HCT116 (cell line): ENCODE data around the gene EHMT1. TPM values are rescaled to one million over a fixed set of nuclear protein-coding genes. Genes with fewer than 3 reads are reported as not detected.

Experiments
- ATAC-seq: fragments of 200-7000 bp; cut with Tn5 transposase; 2 replicates; pipeline ENCODE4 v1.9.1; 2020; ENCODE audit warnings: mild to moderate bottlenecking, moderate library complexity
- BruUV-seq: library from RNA; stranded (reverse); fragments of 400-500 nt; replicated peaks from 2 replicates; lab custom pipeline; 2021; lab: Mats Ljungman, UMichigan
- CTCF ChIA-PET: fragments of 300-600 bp; sonication (Branson Sonifier 250); formaldehyde crosslinking; loops from one replicate; lab custom pipeline; 2021; ENCODE audit warnings: antibody characterized with exemption; lab: Charles Lee
- POLR2A ChIA-PET: fragments of 300-600, 350-600 bp; sonication (Branson Sonifier 250); formaldehyde crosslinking; loops from one replicate; lab custom pipeline; 2021; ENCODE audit warnings: antibody characterized with exemption; lab: Charles Lee
- RAD21 ChIA-PET, 2 experiments: fragments of 300-600 bp; sonication (Branson Sonifier 250); formaldehyde crosslinking; loops; one replicate each; lab custom pipeline; 2023; ENCODE audit warnings: low total read pairs in 2 of 2; ENCODE audit not compliant: uncharacterized antibody in 2 of 2, unreplicated experiment in 2 of 2, low non-redundant PET in 1 of 2; lab: Charles Lee
- DNase-seq: peaks from one replicate; pipeline ENCODE4 v3.0.0-alpha.2; 2010; ENCODE audit warnings: low read depth, low spot score
- H2AFZ ChIP-seq: fragments of 200-600 bp; shearing (Covaris generic), sonication (generic); 2 replicates; pipeline ENCODE4 v1.6.1; 2017; ENCODE audit warnings: low read depth, mixed run types, mixed read lengths, antibody characterized with exemption, low read length; ENCODE audit not compliant: poor library complexity, severe bottlenecking
- H3K27ac ChIP-seq: 2 replicates; pipeline ENCODE4 v1.5.1; 2012; ENCODE audit warnings: low read depth, low read length
- H3K27me3 ChIP-seq: fragments of 200-600 bp; sonication (generic); 2 replicates; pipeline ENCODE4 v1.6.1; 2016; ENCODE audit warnings: mixed run types, low read length, mixed read lengths; ENCODE audit not compliant: insufficient read depth
- H3K36me3 ChIP-seq, 2 experiments: fragments of 200-500 bp in 1 of 2; fragments of 200-600 bp in 1 of 2; sonication (Bioruptor generic) in 1 of 2; sonication (generic) in 1 of 2; 2 replicates each; pipeline versions ENCODE4 v1.5.1 to v1.6.1; 2014 to 2016; ENCODE audit warnings: low read length in 2 of 2, inconsistent platforms in 1 of 2, mixed read lengths in 1 of 2, mixed run types in 1 of 2; ENCODE audit not compliant: insufficient read depth in 2 of 2, control insufficient read depth in 1 of 2
- H3K4me1 ChIP-seq, 2 experiments: fragments of 200-600 bp in 1 of 2; sonication (generic) in 1 of 2; 2 replicates each; pipeline versions ENCODE4 v1.5.1 to v1.6.1; 2012 to 2017; ENCODE audit warnings: low read length in 2 of 2, inconsistent platforms in 1 of 2, mild to moderate bottlenecking in 1 of 2, mixed read lengths in 1 of 2, mixed run types in 1 of 2, moderate library complexity in 1 of 2; ENCODE audit not compliant: insufficient read depth in 2 of 2, control insufficient read depth in 1 of 2
- H3K4me2 ChIP-seq: fragments of 200-600 bp; sonication (generic); 2 replicates; pipeline ENCODE4 v1.6.1; 2017; ENCODE audit warnings: mixed run types, low read length, mixed read lengths
- H3K4me3 ChIP-seq, 2 experiments: fragments of 200-600 bp in 1 of 2; sonication (generic) in 1 of 2; replicated peaks in 1 of 2; 2 replicates each; pipeline ENCODE4 v1.5.1; 2011 to 2016; ENCODE audit warnings: low read length in 2 of 2, control low read depth in 1 of 2, low read depth in 1 of 2, mild to moderate bottlenecking in 1 of 2, mixed read lengths in 1 of 2, mixed run types in 1 of 2
- H3K79me2 ChIP-seq: fragments of 200-600 bp; sonication (generic); 2 replicates; pipeline ENCODE4 v1.6.1; 2017; ENCODE audit warnings: mild to moderate bottlenecking, mixed run types, low read length, moderate library complexity, mixed read lengths; ENCODE audit not compliant: insufficient read depth
- H3K9ac ChIP-seq: fragments of 200-600 bp; sonication (generic); 2 replicates; pipeline ENCODE4 v1.6.1; 2016; ENCODE audit warnings: low read length, mixed read lengths
- H3K9me2 ChIP-seq: fragments of 200-600 bp; sonication (generic), shearing (Covaris generic); 2 replicates; pipeline ENCODE4 v1.6.1; 2017; ENCODE audit warnings: mixed run types, mild to moderate bottlenecking, moderate library complexity; ENCODE audit not compliant: insufficient read depth
- H3K9me3 ChIP-seq, 2 experiments: fragments of 200-500 bp in 1 of 2; fragments of 200-600 bp in 1 of 2; sonication (Bioruptor generic) in 1 of 2; sonication (generic) in 1 of 2; 2 replicates each; pipeline ENCODE4 v1.6.1; 2014 to 2017; ENCODE audit warnings: low read length in 2 of 2, mixed read lengths in 2 of 2, inconsistent platforms in 1 of 2, low read depth in 1 of 2, mild to moderate bottlenecking in 1 of 2, mixed run types in 1 of 2, moderate library complexity in 1 of 2; ENCODE audit not compliant: control insufficient read depth in 1 of 2, insufficient read depth in 1 of 2
- H4K20me1 ChIP-seq: fragments of 200-600 bp; sonication (generic), shearing (Covaris generic); 2 replicates; pipeline ENCODE4 v1.6.1; 2017; ENCODE audit warnings: mixed run types, mild to moderate bottlenecking, moderate library complexity; ENCODE audit not compliant: insufficient read depth
- CBX3 ChIP-seq: IDR thresholded peaks from 2 replicates; pipeline ENCODE4 v1.6.1; 2012; ENCODE audit warnings: low read depth
- EGR1 ChIP-seq: IDR thresholded peaks from 2 replicates; pipeline ENCODE4 v1.6.1; 2012; ENCODE audit warnings: low read depth
- ELF1 ChIP-seq: IDR thresholded peaks from 2 replicates; pipeline ENCODE4 v1.6.1; 2012; ENCODE audit warnings: low read depth, borderline replicate concordance
- JUND ChIP-seq: IDR thresholded peaks from 2 replicates; pipeline ENCODE4 v1.6.1; 2012
- RAD21 ChIP-seq: IDR thresholded peaks from 2 replicates; pipeline ENCODE4 v1.6.1; 2012; ENCODE audit warnings: low read depth, mild to moderate bottlenecking
- YY1 ChIP-seq: IDR thresholded peaks from 2 replicates; pipeline ENCODE4 v1.6.1; 2011; ENCODE audit warnings: low read length, low read depth, moderate library complexity, mild to moderate bottlenecking; ENCODE audit not compliant: insufficient replicate concordance; ENCODE audit errors: extremely low read depth
- ZFX ChIP-seq: fragments of 450-650 bp; IDR thresholded peaks from 2 replicates; pipeline ENCODE4 v1.6.1; 2017
- intact Hi-C: fragments of 100-400 bp; cut with micrococcal nuclease; formaldehyde crosslinking; loops from 2 replicates; pipeline ENCODE4 v1.10.0; 2022
- total RNA-seq: library from RNA; stranded (reverse); gene quantifications from one replicate; pipeline ENCODE4 v1.2.1, GENCODE V29; 2021; ENCODE audit not compliant: unreplicated experiment
- TF ChIP-seq, protein P1 (sequence below): IDR thresholded peaks from 2 replicates; pipeline ENCODE4 v1.6.1; 2011; ENCODE audit warnings: mild to moderate bottlenecking, low read length, moderate library complexity; ENCODE audit not compliant: insufficient replicate concordance; ENCODE audit errors: extremely low read depth

Gene EHMT1
- total RNA-seq, 1 experiment from 2014 or later, result 86.1 TPM

DNA sequence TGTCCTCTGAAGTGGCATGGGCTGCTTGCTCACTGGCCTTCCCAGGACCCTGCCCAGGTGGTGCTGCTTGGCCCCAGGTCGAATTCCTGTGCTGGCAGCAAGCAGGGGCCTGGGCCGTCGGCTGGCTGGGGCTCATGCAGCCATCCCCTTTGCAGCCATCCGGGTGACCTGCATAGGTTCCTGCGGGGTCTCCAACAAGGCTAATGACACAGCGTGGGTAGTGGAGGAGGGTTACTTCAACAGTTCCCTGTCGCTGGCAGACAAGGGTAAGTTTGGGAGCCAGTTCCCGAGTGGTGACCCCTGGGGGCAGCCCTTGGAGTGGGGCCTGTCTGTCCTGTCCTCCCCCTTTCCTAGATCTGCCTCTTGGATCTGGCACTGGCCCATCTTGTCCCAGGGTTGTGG lies 6.1 kb upstream of the EHMT1 start:
- RAD21 ChIA-PET, result no interaction called here
- TSS peak; percentile 37 for BruUV-seq
- Histone ChIP-seq H3K27me3 (no peaks in the 10 kb centered on the region), H3K4me3 (peak overlapping the region; percentile 29 to 62), H3K79me2 (peaks cover 50% of the 10 kb centered on the region), H4K20me1 (no peaks in the 10 kb centered on the region), H3K36me3 (peaks cover 2 to 26% of the 10 kb centered on the region in 2 experiments; a peak in 2 of 4 replicates), H3K9ac (peak overlapping the region; percentile 92), H3K9me3 (no peaks in the 10 kb centered on the region), H3K9me2 (no peaks in the 10 kb centered on the region), H2AFZ (no peak overlapping the region), H3K4me1 (peaks cover 41 to 65% of the 10 kb centered on the region in 2 experiments), H3K27ac (peak overlapping the region; percentile 99), H3K4me2 (peak overlapping the region; percentile 100)
- TF ChIP-seq ZFX (no peak), YY1 (no peak), CBX3 (no peak), RAD21 (no peak), ELF1 (no peak), EGR1 (no peak), JUND (no peak)
- TF ChIP-seq, protein P1, sequence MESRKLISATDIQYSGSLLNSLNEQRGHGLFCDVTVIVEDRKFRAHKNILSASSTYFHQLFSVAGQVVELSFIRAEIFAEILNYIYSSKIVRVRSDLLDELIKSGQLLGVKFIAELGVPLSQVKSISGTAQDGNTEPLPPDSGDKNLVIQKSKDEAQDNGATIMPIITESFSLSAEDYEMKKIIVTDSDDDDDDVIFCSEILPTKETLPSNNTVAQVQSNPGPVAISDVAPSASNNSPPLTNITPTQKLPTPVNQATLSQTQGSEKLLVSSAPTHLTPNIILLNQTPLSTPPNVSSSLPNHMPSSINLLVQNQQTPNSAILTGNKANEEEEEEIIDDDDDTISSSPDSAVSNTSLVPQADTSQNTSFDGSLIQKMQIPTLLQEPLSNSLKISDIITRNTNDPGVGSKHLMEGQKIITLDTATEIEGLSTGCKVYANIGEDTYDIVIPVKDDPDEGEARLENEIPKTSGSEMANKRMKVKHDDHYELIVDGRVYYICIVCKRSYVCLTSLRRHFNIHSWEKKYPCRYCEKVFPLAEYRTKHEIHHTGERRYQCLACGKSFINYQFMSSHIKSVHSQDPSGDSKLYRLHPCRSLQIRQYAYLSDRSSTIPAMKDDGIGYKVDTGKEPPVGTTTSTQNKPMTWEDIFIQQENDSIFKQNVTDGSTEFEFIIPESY, result no peak
- no peak for DNase-seq
- CTCF ChIA-PET, result interaction anchor here (0.9 kb wide), 1 partner anchor 190 kb away, joined by 3 read pairs; the partner anchor contains the start of genes EXD3 and NOXA1
- POLR2A ChIA-PET, result interaction anchor here (1.1 kb wide), 1 partner anchor 326 kb away, joined by 3 read pairs; no protein-coding TSS in a partner anchor
- peak; percentile 7 for ATAC-seq
- intact Hi-C loops, result loop anchor here (5.0 kb wide), 1 partner anchor 35 kb away; the partner anchor contains the start of gene DPH7
